ENCODE results near the gene ZCCHC4. TPM values are rescaled to one million over a fixed set of nuclear protein-coding genes. Genes with fewer than 3 reads are reported as not detected.

The ZCCHC4 gene
- total RNA-seq, 1 donor from 2014 or later, result 7.0 TPM

DNA sequence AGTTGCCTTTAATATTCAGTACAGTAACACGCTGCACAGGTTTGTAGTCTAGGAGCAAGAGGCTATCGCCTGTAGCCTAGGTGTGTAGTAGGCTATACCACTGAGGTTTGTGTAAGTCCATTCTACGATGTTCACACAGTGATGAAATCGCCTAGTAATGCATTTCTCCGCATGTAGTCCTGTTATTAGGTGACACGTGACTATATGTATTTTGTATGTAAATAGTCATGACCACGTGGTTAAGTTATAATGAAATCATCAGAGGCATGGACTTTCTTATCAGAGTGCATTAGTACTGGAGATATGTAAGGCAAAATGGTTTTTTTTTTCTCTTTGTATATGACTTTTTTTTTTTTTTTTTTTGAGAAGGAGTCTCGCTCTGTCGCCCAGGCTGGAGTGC lies 9.9 kb upstream of the ZCCHC4 start:
- DNase-seq (ENCODE audit: low read depth), result no peak
- H3K4me3 ChIP-seq (ENCODE audit: low read depth, low read length), result no peak overlapping the region
- H3K27me3 ChIP-seq (ENCODE audit: control insufficient read depth, insufficient read depth, low read length), result peaks cover 2% of the 10 kb centered on the region
- no peaks in the 10 kb centered on the region for H3K36me3 ChIP-seq (ENCODE audit: control insufficient read depth, insufficient read depth, low read length)
- TF ChIP-seq, protein P1, sequence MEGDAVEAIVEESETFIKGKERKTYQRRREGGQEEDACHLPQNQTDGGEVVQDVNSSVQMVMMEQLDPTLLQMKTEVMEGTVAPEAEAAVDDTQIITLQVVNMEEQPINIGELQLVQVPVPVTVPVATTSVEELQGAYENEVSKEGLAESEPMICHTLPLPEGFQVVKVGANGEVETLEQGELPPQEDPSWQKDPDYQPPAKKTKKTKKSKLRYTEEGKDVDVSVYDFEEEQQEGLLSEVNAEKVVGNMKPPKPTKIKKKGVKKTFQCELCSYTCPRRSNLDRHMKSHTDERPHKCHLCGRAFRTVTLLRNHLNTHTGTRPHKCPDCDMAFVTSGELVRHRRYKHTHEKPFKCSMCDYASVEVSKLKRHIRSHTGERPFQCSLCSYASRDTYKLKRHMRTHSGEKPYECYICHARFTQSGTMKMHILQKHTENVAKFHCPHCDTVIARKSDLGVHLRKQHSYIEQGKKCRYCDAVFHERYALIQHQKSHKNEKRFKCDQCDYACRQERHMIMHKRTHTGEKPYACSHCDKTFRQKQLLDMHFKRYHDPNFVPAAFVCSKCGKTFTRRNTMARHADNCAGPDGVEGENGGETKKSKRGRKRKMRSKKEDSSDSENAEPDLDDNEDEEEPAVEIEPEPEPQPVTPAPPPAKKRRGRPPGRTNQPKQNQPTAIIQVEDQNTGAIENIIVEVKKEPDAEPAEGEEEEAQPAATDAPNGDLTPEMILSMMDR (IDR thresholded peaks at IDR 0.05; ENCODE audit: insufficient read depth, low read length, poor library complexity, severe bottlenecking), result no peak

DNA sequence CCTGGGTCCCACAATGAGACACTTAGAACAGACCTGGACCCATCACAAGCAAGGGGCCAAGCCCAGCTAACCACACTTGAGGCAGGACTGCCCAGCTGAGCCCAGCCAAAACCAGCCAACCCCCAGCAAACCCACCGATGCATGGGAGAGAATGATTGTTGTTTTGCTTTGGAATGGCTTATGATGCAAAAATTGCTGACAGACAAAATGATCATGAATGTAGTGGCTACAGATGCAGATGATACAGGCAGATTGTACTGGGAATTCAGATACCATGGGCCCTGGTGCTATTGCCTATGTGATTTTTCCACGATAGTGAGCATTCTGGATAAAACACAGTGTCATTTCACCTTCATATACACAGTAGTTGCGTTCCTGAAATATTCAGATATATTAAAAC lies 9.0 kb upstream of the ZCCHC4 start:
- TF ChIP-seq, protein P1 (IDR thresholded peaks at IDR 0.05; ENCODE audit: insufficient read depth, low read length, poor library complexity, severe bottlenecking), result no peak
- no peak for DNase-seq (ENCODE audit: low read depth)

DNA sequence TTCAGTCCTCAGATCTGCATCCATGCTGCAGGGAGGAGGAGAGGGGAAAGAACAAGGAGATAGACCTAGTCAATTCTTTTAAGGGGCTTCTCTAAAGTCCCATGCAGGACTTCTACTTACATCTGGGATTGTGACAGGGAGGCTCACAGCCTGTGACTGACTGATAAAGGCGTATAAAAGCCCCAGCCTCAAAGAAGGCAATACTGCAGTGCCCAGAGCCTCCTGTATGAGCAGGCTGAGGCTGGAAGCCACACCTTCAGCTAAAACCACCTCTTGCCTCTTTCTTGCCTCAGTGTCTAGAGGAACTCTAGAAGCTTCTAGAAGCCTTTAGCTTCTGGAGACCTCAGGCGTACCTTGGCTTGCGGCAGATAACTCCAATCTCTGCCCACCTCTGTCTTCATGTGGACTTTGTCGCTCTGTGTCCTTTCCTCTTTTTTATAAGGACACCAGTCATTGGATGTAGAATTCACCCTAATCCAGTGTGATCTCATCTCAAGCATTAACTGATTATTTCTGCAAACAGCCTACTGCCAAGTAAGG lies 6.0 kb upstream of the ZCCHC4 start:
- TF ChIP-seq, protein P1 (IDR thresholded peaks at IDR 0.05; ENCODE audit: insufficient read depth, low read length, poor library complexity, severe bottlenecking), result no peak
- DNase-seq (ENCODE audit: low read depth), result no peak
- H3K4me3 ChIP-seq (ENCODE audit: low read depth, low read length), result no peak overlapping the region
- H3K27me3 ChIP-seq (ENCODE audit: control insufficient read depth, insufficient read depth, low read length), result no peaks in the 10 kb centered on the region
- H3K36me3 ChIP-seq (ENCODE audit: control insufficient read depth, insufficient read depth, low read length), result no peaks in the 10 kb centered on the region

More for the DNA sequence above, 9.0 kb upstream of the ZCCHC4 start:
- H3K4me3 ChIP-seq (ENCODE audit: low read depth, low read length), result no peak overlapping the region
- peaks cover 2% of the 10 kb centered on the region for H3K27me3 ChIP-seq (ENCODE audit: control insufficient read depth, insufficient read depth, low read length)
- H3K36me3 ChIP-seq (ENCODE audit: control insufficient read depth, insufficient read depth, low read length), result no peaks in the 10 kb centered on the region

DNA sequence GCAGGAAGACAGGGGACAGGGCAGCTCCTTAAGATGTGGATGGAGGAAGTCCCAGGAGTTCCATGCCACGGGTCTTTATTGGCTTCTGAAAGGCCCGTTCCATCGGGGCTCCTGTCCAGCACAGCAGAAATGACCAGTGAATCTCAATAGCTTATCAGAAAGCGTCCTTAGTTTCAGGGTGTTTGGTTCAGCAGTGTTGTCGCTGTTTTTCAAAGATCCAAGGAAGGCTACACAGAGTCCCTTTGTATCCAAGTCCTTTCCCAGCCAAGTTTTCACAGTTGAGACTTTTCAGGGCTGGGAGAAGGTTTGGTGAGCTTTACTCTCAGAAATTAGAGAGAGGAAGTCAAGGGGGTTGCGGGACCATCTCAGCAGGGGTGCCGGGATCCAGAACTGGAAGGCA lies 5.0 kb upstream of the ZCCHC4 start:
- no peak overlapping the region for H3K4me3 ChIP-seq (ENCODE audit: low read depth, low read length)
- TF ChIP-seq, protein P1 (IDR thresholded peaks at IDR 0.05; ENCODE audit: insufficient read depth, low read length, poor library complexity, severe bottlenecking), result no peak
- H3K27me3 ChIP-seq (ENCODE audit: control insufficient read depth, insufficient read depth, low read length), result no peaks in the 10 kb centered on the region
- DNase-seq (ENCODE audit: low read depth), result no peak
- H3K36me3 ChIP-seq (ENCODE audit: control insufficient read depth, insufficient read depth, low read length), result no peaks in the 10 kb centered on the region

DNA sequence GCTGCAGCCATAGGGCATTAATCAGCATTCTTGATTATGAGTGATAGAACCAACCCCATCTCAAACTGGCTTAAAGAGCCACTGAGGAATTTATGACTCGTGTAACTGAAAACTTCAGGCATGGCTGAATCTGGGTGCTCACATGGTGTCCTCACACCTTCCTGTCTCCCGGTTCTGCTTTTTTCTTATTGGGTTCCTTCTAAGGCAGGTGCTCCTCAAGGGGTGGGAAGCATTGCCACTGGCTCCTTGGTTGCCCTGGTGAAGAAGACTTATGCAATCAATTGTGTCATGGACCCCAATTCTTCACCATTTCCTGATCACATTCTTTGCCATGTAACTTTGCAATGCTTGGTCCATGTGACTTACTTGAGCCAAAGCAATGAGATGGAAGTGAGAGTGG lies 4.3 kb upstream of the ZCCHC4 start:
- DNase-seq (ENCODE audit: low read depth), result no peak
- Histone ChIP-seq H3K36me3 (ENCODE audit: control insufficient read depth, insufficient read depth, low read length) (no peaks in the 10 kb centered on the region), H3K4me3 (ENCODE audit: low read depth, low read length) (no peak overlapping the region), H3K27me3 (ENCODE audit: control insufficient read depth, insufficient read depth, low read length) (no peaks in the 10 kb centered on the region)
- TF ChIP-seq, protein P1 (IDR thresholded peaks at IDR 0.05; ENCODE audit: insufficient read depth, low read length, poor library complexity, severe bottlenecking), result no peak

DNA sequence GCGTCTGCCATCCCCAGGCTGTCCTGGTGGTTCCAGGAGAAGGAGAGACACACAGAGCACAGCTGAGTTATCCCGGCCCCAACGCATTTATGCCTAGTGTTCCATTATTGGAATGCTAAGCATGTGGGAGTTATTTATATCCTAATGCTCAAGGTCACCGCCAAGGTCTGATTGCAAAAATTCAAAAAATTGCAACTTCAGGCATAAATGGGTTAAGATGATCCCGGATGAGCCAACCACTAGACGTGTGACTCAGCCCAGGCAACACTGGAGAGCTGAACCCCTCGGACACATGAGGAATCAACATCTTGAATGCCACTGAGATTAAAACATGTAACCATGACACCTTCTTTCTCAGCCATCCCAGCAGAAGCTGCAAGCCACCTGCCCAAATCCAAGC lies 3.8 kb upstream of the ZCCHC4 start:
- no peak for DNase-seq (ENCODE audit: low read depth)

More for the DNA sequence above, 3.8 kb upstream of the ZCCHC4 start:
- H3K27me3 ChIP-seq (ENCODE audit: control insufficient read depth, insufficient read depth, low read length), result no peaks in the 10 kb centered on the region
- H3K4me3 ChIP-seq (ENCODE audit: low read depth, low read length), result no peak overlapping the region
- TF ChIP-seq, protein P1 (IDR thresholded peaks at IDR 0.05; ENCODE audit: insufficient read depth, low read length, poor library complexity, severe bottlenecking), result no peak
- H3K36me3 ChIP-seq (ENCODE audit: control insufficient read depth, insufficient read depth, low read length), result no peaks in the 10 kb centered on the region

Data from kidney epithelial cell (primary cell).